HFFc6 (cell line): Measurements from ENCODE around the gene PLPP3. TPM values are rescaled to one million over a fixed set of nuclear protein-coding genes. Genes with fewer than 3 reads are reported as not detected.

ENCODE experiments used
- DNase-seq: peaks from one replicate; pipeline ENCODE4 v3.0.0-alpha.2; 2018
- H3K27ac Mint-ChIP-seq: 2 replicates; pipeline ENCODE4 v1.8.0; 2020; ENCODE audit warnings: mild to moderate bottlenecking, mixed read lengths
- H3K27me3 Mint-ChIP-seq: 2 replicates; pipeline ENCODE4 v1.8.0; 2021; ENCODE audit warnings: mild to moderate bottlenecking, moderate library complexity, mixed read lengths; ENCODE audit not compliant: insufficient read depth
- H3K36me3 Mint-ChIP-seq: 2 replicates; pipeline ENCODE4 v1.8.0; 2021; ENCODE audit warnings: low read depth, mixed read lengths
- H3K4me1 Mint-ChIP-seq: 2 replicates; pipeline ENCODE4 v1.8.0; 2020; ENCODE audit warnings: low read depth, mixed read lengths
- H3K4me3 Mint-ChIP-seq: 2 replicates; pipeline ENCODE4 v1.8.0; 2020; ENCODE audit warnings: mild to moderate bottlenecking, moderate library complexity, mixed read lengths
- H3K9me3 Mint-ChIP-seq: 2 replicates; pipeline ENCODE4 v1.8.0; 2020; ENCODE audit warnings: mild to moderate bottlenecking, mixed read lengths
- CTCF ChIP-seq: fragments of 200-600 bp; sonication (generic); IDR thresholded peaks from 2 replicates; pipeline ENCODE4 v1.5.0; 2021; ENCODE audit warnings: antibody characterized with exemption, mild to moderate bottlenecking
- total RNA-seq, 6 experiments: library from RNA; stranded (reverse); fragmentation: NEBNext Ultra II Directional; extraction: Animal tissue kit (Norgen Biotek cat#: 25700); gene quantifications; 2 replicates in 1 of 6; 3 replicates in 5 of 6; pipeline ENCODE4 v1.2.3, GENCODE V29; 2021

The PLPP3 gene
- total RNA-seq, 6 experiments from 2014 or later: 15.1 to 29.9 (median 24.8) TPM

GRCh38 chr1:56524263-56524662, 55.1 kb downstream of the PLPP3 start:
- peaks cover 3% of the 10 kb centered on the region; the same call in 1 of the 2 replicates for H3K27me3 Mint-ChIP-seq
- H3K27ac Mint-ChIP-seq: no peak overlapping the region
- peaks cover 18% of the 10 kb centered on the region for H3K36me3 Mint-ChIP-seq
- DNase-seq: no peak
- no peak for TF ChIP-seq CTCF
- peaks cover 32% of the 10 kb centered on the region for H3K4me1 Mint-ChIP-seq
- no peaks in the 10 kb centered on the region for H3K9me3 Mint-ChIP-seq
- H3K4me3 Mint-ChIP-seq: no peak overlapping the region

DNA sequence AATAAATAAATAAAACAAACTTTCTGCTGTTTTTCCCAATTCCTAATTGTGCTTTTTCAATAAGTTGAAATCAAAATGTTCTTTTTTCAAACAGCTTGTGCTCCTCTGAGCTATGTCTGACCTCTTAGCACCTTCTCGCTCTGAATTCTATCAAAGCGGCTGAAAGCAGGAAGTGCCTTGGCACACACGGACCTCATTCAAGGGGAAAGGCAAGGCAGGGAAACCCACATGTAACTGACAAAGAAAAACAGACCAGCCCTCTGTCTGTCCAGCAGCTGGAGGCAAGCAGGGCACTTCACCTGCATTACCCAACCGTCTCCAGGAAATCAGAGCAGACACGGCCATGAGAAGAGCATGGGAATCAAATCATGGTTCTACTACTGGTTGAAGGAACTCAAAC, 56.7 kb downstream of the PLPP3 start:
- no peak overlapping the region for H3K27ac Mint-ChIP-seq
- H3K27me3 Mint-ChIP-seq: peaks cover 2% of the 10 kb centered on the region; the same call in 1 of the 2 replicates
- no peak overlapping the region for H3K4me3 Mint-ChIP-seq
- H3K36me3 Mint-ChIP-seq: peaks cover 18% of the 10 kb centered on the region
- TF ChIP-seq CTCF: no peak
- no peak for DNase-seq
- no peaks in the 10 kb centered on the region for H3K9me3 Mint-ChIP-seq
- peaks cover 30% of the 10 kb centered on the region for H3K4me1 Mint-ChIP-seq

- Mint-ChIP-seq H3K27ac (no peak overlapping the region), H3K9me3 (no peaks in the 10 kb centered on the region), H3K27me3 (peaks cover 2% of the 10 kb centered on the region; the same call in 1 of the 2 replicates), H3K36me3 (peaks cover 30% of the 10 kb centered on the region), H3K4me1 (peaks cover 16% of the 10 kb centered on the region), H3K4me3 (no peak overlapping the region)
- no peak for DNase-seq
- no peak for TF ChIP-seq CTCF
Measured at GRCh38 chr1:56520016-56520601, 59.3 kb downstream of the PLPP3 start.

- H3K27me3 Mint-ChIP-seq: peaks cover 2% of the 10 kb centered on the region
- peak overlapping the region; percentile 72 for H3K27ac Mint-ChIP-seq
- H3K9me3 Mint-ChIP-seq: no peaks in the 10 kb centered on the region
- peaks cover 15% of the 10 kb centered on the region for H3K4me1 Mint-ChIP-seq
- TF ChIP-seq CTCF: no peak
- H3K4me3 Mint-ChIP-seq: no peak overlapping the region
- no peak for DNase-seq
- peaks cover 21% of the 10 kb centered on the region for H3K36me3 Mint-ChIP-seq
Measured at GRCh38 chr1:56517404-56518130, 61.8 kb downstream of the PLPP3 start.

- Mint-ChIP-seq H3K36me3 (peaks cover 19% of the 10 kb centered on the region), H3K4me1 (peaks cover 15% of the 10 kb centered on the region), H3K4me3 (no peak overlapping the region), H3K9me3 (no peaks in the 10 kb centered on the region), H3K27me3 (peaks cover 2% of the 10 kb centered on the region), H3K27ac (peak overlapping the region; percentile 72)
- TF ChIP-seq CTCF: no peak
- peak; percentile 10 for DNase-seq
Measured at GRCh38 chr1:56516539-56517252, 62.7 kb downstream of the PLPP3 start.
